ENCODE results near the gene C9orf78.

The C9orf78 gene

GRCh38 chr9:129835128-129835859, at the start of gene C9orf78, which contains the start of gene USP20:
Gene C9orf78, minus strand, starts transcription at chr9:129835275. Its CDS starts 54 bp downstream, at chr9:129835221.
Gene USP20, plus strand, starts transcription at chr9:129835458. Its CDS starts 17,098 bp downstream, at chr9:129852556.
- FAIRE-seq (peak; percentile 95), DNase-seq (ENCODE audit: extremely low spot score, insufficient read length, low read depth) (peak; percentile 98)

- DNase-seq (ENCODE audit: extremely low spot score, insufficient read length, low read depth) (peak; percentile 77), FAIRE-seq (peak; percentile 91)
Measured at GRCh38 chr9:129884220-129885017, 49.3 kb upstream of the C9orf78 start.

- DNase-seq (ENCODE audit: extremely low spot score, insufficient read length, low read depth) (no peak), FAIRE-seq (no peak)
Measured at GRCh38 chr9:129881547-129882324, 46.7 kb upstream of the C9orf78 start.

DNA sequence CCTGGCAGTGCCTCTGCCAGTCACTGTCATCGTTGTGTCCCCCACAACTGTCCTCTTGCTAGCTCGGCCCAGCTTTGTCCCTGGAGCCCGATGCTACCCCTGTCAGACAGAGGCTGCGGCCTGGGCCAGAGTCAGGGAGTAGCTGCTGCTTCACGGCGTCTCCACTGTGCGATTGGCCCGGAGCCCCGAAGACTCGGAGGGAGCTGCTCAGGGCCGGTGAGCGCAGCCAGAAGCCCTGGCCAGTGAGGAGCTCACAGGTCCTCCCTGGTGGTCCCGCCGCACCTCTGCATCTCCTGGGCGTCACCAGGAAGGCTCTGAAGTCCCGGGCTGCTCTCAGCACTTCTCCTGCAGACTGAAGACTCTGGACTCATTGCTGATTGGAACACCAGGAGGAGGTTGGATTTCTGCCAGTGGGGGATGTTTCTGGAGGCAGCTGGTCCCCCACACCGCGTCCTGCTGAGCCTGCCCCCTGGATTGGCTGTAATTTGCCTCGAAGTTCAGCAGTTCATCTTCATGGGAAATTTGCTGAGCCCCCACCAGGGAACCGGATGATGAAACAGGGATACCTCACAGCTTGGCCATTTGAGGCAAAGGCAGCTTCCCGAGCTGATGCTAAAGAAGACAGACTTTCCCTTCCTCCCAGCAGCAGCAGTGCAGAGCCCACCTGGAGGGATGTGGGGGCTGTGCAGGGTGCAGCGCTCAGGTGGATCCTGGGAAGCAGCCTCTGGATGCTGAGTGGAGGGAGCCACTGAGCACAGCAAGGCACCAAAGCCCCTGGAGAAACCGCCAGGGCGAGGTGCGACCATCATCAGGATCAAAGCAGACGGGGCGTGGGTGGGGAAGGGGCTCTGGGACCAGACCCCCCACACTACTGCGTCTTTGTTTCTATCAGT, 45.8 kb upstream of the C9orf78 start:
- FAIRE-seq (no peak), DNase-seq (ENCODE audit: extremely low spot score, insufficient read length, low read depth) (no peak)

- FAIRE-seq (no peak), DNase-seq (ENCODE audit: extremely low spot score, insufficient read length, low read depth) (no peak)
Measured at GRCh38 chr9:129879991-129880653, 45.0 kb upstream of the C9orf78 start.

GRCh38 chr9:129879103-129879699, 44.1 kb upstream of the C9orf78 start:
- DNase-seq (ENCODE audit: extremely low spot score, insufficient read length, low read depth), result no peak
- FAIRE-seq, result no peak

GRCh38 chr9:129878291-129878690, 43.2 kb upstream of the C9orf78 start:
- no peak for DNase-seq (ENCODE audit: extremely low spot score, insufficient read length, low read depth)
- FAIRE-seq, result no peak

GRCh38 chr9:129876815-129877214, 41.7 kb upstream of the C9orf78 start:
- FAIRE-seq (no peak), DNase-seq (ENCODE audit: extremely low spot score, insufficient read length, low read depth) (no peak)

- DNase-seq (ENCODE audit: extremely low spot score, insufficient read length, low read depth), result no peak
- no peak for FAIRE-seq
Measured at GRCh38 chr9:129875687-129876395, 40.8 kb upstream of the C9orf78 start.

DNA sequence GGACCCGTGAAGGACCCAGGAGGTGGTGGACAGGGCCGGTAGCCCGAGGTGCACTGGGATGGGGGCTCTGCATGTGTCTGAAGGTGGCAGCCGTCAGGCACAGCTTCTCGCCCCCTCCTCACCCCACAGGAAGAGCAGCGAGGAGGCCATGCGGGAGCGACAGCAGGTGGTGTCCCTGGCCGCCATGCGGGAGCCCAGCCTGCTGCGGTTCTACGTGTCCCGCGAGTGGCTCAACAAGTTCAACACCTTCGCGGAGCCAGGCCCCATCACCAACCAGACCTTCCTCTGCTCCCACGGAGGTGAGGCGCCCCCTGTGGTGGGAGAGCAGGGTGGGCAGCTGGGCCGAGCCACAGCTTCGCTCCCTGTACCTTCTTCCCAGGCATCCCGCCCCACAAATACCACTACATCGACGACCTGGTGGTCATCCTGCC, 40.1 kb upstream of the C9orf78 start:
- FAIRE-seq, result no peak
- no peak for DNase-seq (ENCODE audit: extremely low spot score, insufficient read length, low read depth)

- DNase-seq (ENCODE audit: extremely low spot score, insufficient read length, low read depth), result no peak
- no peak for FAIRE-seq
Measured at GRCh38 chr9:129874261-129875101, 39.4 kb upstream of the C9orf78 start.

GRCh38 chr9:129873563-129874190, 38.6 kb upstream of the C9orf78 start:
- FAIRE-seq (no peak), DNase-seq (ENCODE audit: extremely low spot score, insufficient read length, low read depth) (no peak)

DNA sequence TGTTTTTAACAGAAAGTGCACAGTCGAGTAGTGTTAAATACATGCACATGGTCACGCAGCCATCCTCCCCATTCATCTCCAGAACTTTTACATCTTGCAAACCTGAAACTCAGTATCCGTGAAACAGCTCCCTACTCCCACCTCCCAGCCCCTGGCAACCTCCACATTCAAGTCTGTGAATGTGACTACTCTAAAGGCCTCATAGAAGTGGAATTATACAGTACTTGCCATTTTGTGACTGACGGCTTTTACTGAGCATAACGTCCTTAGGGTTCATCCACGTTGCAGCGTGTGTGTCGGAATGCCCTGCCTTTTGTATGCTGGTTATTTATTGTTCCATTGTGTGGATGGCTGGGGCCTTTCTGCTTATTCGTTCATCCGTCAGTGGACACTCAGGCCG, 36.0 kb upstream of the C9orf78 start:
- no peak for DNase-seq (ENCODE audit: extremely low spot score, insufficient read length, low read depth)
- FAIRE-seq, result no peak

DNA sequence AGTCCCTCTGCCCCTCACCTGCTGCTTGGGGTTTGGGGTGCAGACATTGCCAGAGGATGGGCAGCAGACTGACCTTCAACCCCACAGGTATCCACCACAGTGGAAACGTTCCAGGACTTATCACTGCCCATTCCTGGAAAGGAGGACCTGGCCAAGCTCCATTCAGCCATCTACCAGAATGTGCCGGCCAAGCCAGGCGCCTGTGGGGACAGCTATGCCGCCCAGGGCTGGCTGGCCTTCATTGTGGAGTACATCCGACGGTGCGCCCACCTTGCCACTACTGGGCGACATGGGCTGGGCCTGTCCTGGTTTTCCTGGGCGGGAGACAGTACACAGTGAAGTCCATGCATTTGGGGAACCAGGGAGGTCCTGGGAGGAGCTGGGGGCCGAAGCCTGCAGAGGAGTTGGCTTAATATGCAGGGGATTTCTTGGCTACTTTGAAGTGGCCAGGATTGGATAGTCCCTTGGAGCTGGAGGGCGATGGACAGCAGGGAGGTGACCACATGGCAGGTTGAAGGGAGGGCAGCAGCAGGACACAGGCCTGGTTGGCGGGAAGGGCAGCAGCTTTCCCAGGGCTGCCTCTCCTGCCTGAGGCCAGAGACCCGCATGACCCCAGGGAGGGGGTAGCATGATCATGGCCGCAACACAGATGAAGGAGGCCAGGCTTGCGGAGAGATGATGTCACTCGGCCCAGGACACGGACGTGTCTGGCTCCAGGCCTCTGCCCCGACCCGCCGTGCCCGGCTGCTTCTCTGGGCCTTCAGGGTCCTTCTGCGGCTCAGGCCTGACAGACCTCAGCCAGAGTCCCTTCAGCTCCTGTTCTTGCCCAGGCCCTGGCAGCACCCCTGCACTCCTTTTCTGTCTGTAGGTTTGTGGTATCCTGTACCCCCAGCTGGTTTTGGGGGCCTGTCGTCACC, 34.8 kb upstream of the C9orf78 start:
- FAIRE-seq, result no peak

DNA sequence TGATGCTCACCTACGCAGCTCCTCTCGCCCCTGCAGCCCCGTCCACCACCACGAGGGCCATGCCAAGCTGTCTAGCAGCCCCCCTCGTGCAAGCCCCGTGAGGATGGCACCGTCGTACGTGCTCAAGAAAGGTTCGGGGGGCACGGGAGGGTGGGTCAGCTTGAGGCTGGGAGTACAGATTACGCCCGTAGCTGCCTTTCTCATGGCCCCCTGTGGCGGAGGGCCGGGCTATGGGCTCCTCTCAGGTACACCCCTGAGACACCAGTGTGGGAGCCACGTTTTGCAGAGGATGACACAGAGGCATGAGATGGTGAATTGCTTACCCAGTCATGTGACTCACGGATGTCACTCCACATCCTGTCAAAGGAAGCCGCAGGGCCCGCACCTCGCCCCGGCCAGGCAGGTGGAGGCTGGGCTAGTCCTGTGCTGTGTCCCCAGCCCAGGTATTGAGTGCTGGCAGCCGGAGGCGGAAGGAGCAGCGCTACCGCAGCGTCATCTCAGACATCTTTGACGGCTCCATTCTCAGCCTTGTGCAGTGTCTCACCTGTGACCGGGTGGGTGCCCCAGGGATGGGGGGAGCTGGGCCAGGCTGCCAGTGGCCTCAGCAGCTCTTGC, 33.9 kb upstream of the C9orf78 start:
- DNase-seq (ENCODE audit: extremely low spot score, insufficient read length, low read depth) (no peak), FAIRE-seq (no peak)

More for the DNA sequence above, 34.8 kb upstream of the C9orf78 start:
- no peak for DNase-seq (ENCODE audit: extremely low spot score, insufficient read length, low read depth)

Measured in GM18507 (cell line).